Panc1 (cell line): ENCODE data around the gene PKP1.

Source experiments
- POLR2AphosphoS5 ChIP-seq: IDR thresholded peaks from 2 replicates; pipeline ENCODE4 v1.6.1; 2012; ENCODE audit warnings: mild to moderate bottlenecking, low read depth, low read length, moderate library complexity
- SIN3A ChIP-seq: IDR thresholded peaks from 2 replicates; pipeline ENCODE4 v1.6.1; 2012; ENCODE audit warnings: low read depth, mild to moderate bottlenecking, low read length, moderate library complexity, borderline replicate concordance; ENCODE audit not compliant: insufficient read depth
- TF ChIP-seq, protein P1 (sequence below), 2 experiments: IDR thresholded peaks; 2 replicates each; pipeline ENCODE4 v1.6.1; 2011 to 2012; ENCODE audit warnings: low read depth in 2 of 2, control low read depth in 1 of 2, low read length in 1 of 2, mild to moderate bottlenecking in 1 of 2, moderate library complexity in 1 of 2; ENCODE audit not compliant: insufficient read depth in 1 of 2
- TF ChIP-seq, protein P2 (sequence below): fragments of 450-650 bp; IDR thresholded peaks from 2 replicates; pipeline ENCODE4 v1.5.1; 2017; ENCODE audit warnings: mild to moderate bottlenecking

- TF ChIP-seq, protein P1, sequence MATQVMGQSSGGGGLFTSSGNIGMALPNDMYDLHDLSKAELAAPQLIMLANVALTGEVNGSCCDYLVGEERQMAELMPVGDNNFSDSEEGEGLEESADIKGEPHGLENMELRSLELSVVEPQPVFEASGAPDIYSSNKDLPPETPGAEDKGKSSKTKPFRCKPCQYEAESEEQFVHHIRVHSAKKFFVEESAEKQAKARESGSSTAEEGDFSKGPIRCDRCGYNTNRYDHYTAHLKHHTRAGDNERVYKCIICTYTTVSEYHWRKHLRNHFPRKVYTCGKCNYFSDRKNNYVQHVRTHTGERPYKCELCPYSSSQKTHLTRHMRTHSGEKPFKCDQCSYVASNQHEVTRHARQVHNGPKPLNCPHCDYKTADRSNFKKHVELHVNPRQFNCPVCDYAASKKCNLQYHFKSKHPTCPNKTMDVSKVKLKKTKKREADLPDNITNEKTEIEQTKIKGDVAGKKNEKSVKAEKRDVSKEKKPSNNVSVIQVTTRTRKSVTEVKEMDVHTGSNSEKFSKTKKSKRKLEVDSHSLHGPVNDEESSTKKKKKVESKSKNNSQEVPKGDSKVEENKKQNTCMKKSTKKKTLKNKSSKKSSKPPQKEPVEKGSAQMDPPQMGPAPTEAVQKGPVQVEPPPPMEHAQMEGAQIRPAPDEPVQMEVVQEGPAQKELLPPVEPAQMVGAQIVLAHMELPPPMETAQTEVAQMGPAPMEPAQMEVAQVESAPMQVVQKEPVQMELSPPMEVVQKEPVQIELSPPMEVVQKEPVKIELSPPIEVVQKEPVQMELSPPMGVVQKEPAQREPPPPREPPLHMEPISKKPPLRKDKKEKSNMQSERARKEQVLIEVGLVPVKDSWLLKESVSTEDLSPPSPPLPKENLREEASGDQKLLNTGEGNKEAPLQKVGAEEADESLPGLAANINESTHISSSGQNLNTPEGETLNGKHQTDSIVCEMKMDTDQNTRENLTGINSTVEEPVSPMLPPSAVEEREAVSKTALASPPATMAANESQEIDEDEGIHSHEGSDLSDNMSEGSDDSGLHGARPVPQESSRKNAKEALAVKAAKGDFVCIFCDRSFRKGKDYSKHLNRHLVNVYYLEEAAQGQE (IDR thresholded peaks at IDR 0.05; ENCODE audit: insufficient read depth in 1 of 2, low read depth in 2 of 2, low read length in 1 of 2), result no peak
- TF ChIP-seq, protein P2, sequence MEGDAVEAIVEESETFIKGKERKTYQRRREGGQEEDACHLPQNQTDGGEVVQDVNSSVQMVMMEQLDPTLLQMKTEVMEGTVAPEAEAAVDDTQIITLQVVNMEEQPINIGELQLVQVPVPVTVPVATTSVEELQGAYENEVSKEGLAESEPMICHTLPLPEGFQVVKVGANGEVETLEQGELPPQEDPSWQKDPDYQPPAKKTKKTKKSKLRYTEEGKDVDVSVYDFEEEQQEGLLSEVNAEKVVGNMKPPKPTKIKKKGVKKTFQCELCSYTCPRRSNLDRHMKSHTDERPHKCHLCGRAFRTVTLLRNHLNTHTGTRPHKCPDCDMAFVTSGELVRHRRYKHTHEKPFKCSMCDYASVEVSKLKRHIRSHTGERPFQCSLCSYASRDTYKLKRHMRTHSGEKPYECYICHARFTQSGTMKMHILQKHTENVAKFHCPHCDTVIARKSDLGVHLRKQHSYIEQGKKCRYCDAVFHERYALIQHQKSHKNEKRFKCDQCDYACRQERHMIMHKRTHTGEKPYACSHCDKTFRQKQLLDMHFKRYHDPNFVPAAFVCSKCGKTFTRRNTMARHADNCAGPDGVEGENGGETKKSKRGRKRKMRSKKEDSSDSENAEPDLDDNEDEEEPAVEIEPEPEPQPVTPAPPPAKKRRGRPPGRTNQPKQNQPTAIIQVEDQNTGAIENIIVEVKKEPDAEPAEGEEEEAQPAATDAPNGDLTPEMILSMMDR, result no peak
- no peak for TF ChIP-seq POLR2AphosphoS5
- TF ChIP-seq SIN3A, result no peak
Observed at GRCh38 chr1:201322653-201323510, 39.6 kb downstream of the PKP1 start.
